Erythroblast (primary cell): Measurements from ENCODE around the gene GCK.
"Not testable (repeated sequence)": the region's sequence is repeated elsewhere in the genome, so short reads cannot be mapped to it uniquely, and the experiment has no call there.

Experiments
- DNase-seq, 2 experiments: peaks; one replicate each; lab custom pipeline; 2025; lab: John Stamatoyannopoulos, UW
- GATA1 ChIP-seq: IDR thresholded peaks from 2 replicates; pipeline ENCODE4 v1.6.1; 2011; ENCODE audit warnings: low read depth, mild to moderate bottlenecking, control low read depth, low read length, moderate library complexity
- POLR2A ChIP-seq: IDR thresholded peaks from 2 replicates; pipeline ENCODE4 v1.6.1; 2011; ENCODE audit warnings: mild to moderate bottlenecking, low read length

Gene GCK

GRCh38 chr7:44138698-44139097 is 50.5 kb downstream of the GCK start:
- DNase-seq, result no peak
- TF ChIP-seq GATA1 (no peak), POLR2A (no peak)

DNA sequence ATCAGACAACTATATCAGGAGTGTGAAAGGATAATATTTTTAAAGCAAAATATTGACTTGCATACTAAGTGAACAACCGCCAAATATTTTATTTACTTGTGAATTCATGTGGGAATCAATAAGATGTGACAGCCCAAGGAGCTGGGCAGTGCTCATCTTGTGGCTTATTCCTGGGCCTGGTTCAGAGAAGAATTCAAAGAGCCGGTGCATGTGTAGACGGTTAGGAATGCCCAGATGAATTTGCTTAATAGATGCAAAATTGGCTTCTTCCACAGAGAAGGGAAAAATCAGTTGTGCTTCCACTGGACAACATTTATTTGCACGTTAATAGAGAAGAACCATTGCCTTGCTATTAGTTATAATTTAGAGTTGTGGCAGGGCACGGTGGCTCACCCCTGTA is 52.5 kb downstream of the GCK start:
- DNase-seq, result no peak
- TF ChIP-seq POLR2A (no peak), GATA1 (no peak)

GRCh38 chr7:44134943-44135628 is 54.2 kb downstream of the GCK start:
- DNase-seq, result no peak
- no peak for TF ChIP-seq POLR2A
- no peak for TF ChIP-seq GATA1

DNA sequence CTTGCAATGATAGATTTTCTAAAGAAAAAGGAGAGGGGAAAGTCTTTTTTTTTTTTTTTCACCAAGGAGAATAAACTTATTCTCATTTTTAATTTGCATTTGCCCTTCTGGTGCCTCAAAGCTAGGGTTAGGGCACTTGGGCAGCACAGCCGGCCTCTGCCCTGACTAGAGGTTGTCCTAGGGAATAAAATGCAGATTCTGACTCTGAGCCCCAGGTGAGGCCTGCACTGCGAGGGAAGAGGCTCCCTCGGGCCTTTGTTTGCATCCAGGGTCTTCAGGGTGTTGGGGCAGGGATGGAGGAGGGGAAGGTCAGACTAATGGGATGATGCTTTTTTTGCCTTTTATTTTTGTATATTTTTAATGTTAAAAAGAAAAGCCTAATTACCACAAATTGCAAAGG is 55.9 kb downstream of the GCK start:
- TF ChIP-seq GATA1, result no peak
- no peak for TF ChIP-seq POLR2A
- no peak for DNase-seq

DNA sequence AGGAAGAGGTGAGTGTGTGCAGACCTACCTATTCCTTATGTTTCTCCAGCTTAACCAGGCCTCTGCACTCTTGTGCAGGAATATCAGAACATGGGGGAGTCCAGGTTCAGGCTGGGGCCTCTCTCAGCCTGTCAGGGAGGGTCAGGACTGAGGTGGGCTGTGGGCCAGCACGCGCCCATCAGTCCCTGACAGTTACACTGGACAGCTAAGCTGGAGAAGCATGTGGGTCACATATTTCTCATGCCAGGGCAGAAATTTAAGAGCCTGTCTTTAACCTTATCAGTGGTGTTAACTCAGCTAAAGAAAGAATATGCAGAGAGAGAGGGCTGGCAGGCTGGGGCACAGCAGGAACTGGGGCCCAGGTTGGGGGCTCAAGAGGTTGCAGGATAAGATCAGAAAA is 57.2 kb downstream of the GCK start:
- TF ChIP-seq GATA1 (no peak), POLR2A (no peak)
- DNase-seq, result no peak

- DNase-seq, result no peak
- TF ChIP-seq POLR2A (no peak), GATA1 (no peak)
Measured at GRCh38 chr7:44131173-44132029, 57.8 kb downstream of the GCK start.

- DNase-seq, result no peak
- no peak for TF ChIP-seq GATA1
Measured at GRCh38 chr7:44128721-44129582, 60.3 kb downstream of the GCK start.

DNA sequence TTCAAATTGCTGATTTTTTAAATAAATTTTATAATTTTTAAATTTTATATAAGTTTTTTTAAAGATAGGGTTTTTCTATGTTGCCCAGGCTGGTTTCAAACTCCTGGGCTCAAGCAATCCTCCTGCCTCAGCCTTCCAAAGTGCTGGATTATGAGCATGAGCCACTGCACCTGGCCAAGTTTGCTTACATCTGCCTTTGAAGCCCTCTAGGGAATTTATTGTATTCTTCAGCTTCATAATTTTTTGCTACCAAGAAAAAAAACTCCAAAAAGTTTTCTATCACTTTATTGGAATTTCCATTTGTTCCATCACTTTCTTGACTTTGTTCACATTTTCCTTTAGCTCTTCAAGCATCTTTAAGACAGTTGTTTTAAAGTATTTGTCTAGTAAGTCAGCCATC is 62.1 kb downstream of the GCK start:
- no peak for DNase-seq
- TF ChIP-seq POLR2A (no peak), GATA1 (no peak)

DNA sequence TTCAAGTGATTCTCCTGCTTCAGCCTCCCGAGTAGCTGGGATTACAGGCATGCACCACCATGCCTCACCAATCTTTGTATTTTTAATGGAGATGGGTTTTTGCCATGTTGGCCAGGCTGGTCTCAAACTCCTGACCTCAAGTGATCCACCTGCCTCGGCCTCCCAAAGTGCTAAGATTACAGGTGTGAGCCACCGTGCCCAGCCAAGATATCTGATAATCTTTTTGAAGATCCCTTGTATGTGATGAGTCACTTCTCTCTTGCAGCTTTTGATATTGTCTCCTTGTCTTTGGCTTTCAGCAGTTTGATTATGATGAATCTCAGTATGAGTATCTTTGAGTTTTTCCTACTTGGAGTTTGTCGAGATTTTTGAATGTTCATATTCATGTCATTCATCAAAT is 62.7 kb downstream of the GCK start:
- not testable (repeated sequence) for DNase-seq

- no peak for DNase-seq
- TF ChIP-seq POLR2A (no peak), GATA1 (no peak)
Measured at GRCh38 chr7:44124822-44125202, 64.4 kb downstream of the GCK start.

- DNase-seq, result peak; percentile 96 to 97
- TF ChIP-seq POLR2A (peak; percentile 77), GATA1 (no peak)
Measured at GRCh38 chr7:44123190-44124003, 65.8 kb downstream of the GCK start, which contains the start of gene POLD2. POLD2 (minus strand) TSS chr7:44123548; CDS start chr7:44122053, 1,495 bp downstream.

- TF ChIP-seq POLR2A (no peak), GATA1 (no peak)
- DNase-seq, result no peak
Measured at GRCh38 chr7:44122529-44122928, 66.7 kb downstream of the GCK start.
